Measurements from ENCODE around the gene GPC6.

DNA sequence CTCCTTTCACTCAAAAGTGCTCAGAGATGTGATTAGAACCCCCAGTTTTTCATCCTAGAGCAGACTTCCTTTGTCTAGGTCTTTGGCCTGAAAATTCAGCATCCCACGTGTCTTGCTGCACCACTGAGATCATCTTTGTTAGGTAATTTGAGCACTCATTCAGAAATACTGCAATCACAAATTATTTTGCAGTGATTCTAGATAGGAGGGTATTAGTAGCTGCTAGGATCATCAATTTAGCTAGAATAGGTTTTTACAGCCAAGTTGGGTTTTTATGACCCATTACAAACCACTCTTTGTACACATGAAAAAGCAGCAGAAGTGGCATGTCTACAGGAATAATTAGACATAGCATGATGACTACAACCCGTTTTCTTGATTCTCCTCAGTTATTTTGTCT lies 219.6 kb downstream of the GPC6 start:
- TF ChIP-seq EZH2phosphoT487 (IDR thresholded peaks at IDR 0.05; ENCODE audit: borderline replicate concordance) = no peak
- TF ChIP-seq, protein P1, sequence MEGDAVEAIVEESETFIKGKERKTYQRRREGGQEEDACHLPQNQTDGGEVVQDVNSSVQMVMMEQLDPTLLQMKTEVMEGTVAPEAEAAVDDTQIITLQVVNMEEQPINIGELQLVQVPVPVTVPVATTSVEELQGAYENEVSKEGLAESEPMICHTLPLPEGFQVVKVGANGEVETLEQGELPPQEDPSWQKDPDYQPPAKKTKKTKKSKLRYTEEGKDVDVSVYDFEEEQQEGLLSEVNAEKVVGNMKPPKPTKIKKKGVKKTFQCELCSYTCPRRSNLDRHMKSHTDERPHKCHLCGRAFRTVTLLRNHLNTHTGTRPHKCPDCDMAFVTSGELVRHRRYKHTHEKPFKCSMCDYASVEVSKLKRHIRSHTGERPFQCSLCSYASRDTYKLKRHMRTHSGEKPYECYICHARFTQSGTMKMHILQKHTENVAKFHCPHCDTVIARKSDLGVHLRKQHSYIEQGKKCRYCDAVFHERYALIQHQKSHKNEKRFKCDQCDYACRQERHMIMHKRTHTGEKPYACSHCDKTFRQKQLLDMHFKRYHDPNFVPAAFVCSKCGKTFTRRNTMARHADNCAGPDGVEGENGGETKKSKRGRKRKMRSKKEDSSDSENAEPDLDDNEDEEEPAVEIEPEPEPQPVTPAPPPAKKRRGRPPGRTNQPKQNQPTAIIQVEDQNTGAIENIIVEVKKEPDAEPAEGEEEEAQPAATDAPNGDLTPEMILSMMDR (IDR thresholded peaks at IDR 0.05 in 2 of 3, conservative IDR thresholded peaks at IDR 0.05 in 1 of 3; ENCODE audit: borderline replicate concordance in 1 of 3, insufficient read depth in 1 of 3, low read depth in 2 of 3, low read length in 2 of 3) = no peak
- TF ChIP-seq POLR2AphosphoS5 (IDR thresholded peaks at IDR 0.05; ENCODE audit: low read depth, low read length) = no peak
- no peak for TF ChIP-seq RAD21 (IDR thresholded peaks at IDR 0.05; ENCODE audit: low read depth)
- TF ChIP-seq EZH2 (IDR thresholded peaks at IDR 0.05) = no peak
- no peak for TF ChIP-seq EGR1 (IDR thresholded peaks at IDR 0.05; ENCODE audit: low read depth)
- TF ChIP-seq SIN3A (IDR thresholded peaks at IDR 0.05; ENCODE audit: low read depth) = no peak
- no peak for TF ChIP-seq ZNF274 (IDR thresholded peaks at IDR 0.05; ENCODE audit: low read depth, low read length)
- TF ChIP-seq CEBPB (IDR thresholded peaks at IDR 0.05; ENCODE audit: low read depth) = no peak
- TF ChIP-seq ATF3 (IDR thresholded peaks at IDR 0.05) = no peak
